Measurements from ENCODE around the gene OS9. TPM values are rescaled to one million over a fixed set of nuclear protein-coding genes. Genes with fewer than 3 reads are reported as not detected.

OS9 gene
- total RNA-seq, 2 donors from 2014 or later: 167 to 213 TPM

- ATAC-seq (peak; percentile 26), DNase-seq (peak in 1 of 4 donors; percentile 38)
- Histone ChIP-seq H3K4me1 (peaks cover 31% of the 10 kb centered on the region), H3K27me3 (peaks cover 11 to 48% of the 10 kb centered on the region in 2 donors), H3K27ac (no peak overlapping the region), H3K4me3 (no peak overlapping the region), H3K36me3 (replicated peaks in 1 of 2; ENCODE audit: insufficient read depth in 1 of 2, low read depth in 2 of 2) (no peaks in the 10 kb centered on the region), H3K9me3 (no peaks in the 10 kb centered on the region)
- 15% methylated on average over 72 of the region's 110 CpGs; no CpG with 5 or more reads in 1 of the 2 donors for WGBS, 2 donors
- intact Hi-C loops (cut with DNase I): no loop called here
- TF ChIP-seq POLR2A (IDR thresholded peaks at IDR 0.05): no peak
- TF ChIP-seq CTCF (IDR thresholded peaks at IDR 0.05): peak in 4 of 7 experiments; percentile 8 to 21 (median 12)
Observed at GRCh38 chr12:57737467-57738460, 43.8 kb downstream of the OS9 start.

GRCh38 chr12:57738661-57739237 lies 44.8 kb downstream of the OS9 start, which contains the start of gene AGAP2:
AGAP2 (minus strand) TSS chr12:57738742; CDS start chr12:57738246, 496 bp downstream.
- no peak within 1 kb of the TSS for H3K27ac ChIP-seq
- peaks cover 31% of the 10 kb centered on the region for H3K4me1 ChIP-seq
- peaks cover 11 to 48% of the 10 kb centered on the region in 2 donors for H3K27me3 ChIP-seq
- ATAC-seq: no peak
- no peaks in the 10 kb centered on the region for H3K9me3 ChIP-seq
- no peak for TF ChIP-seq POLR2A (IDR thresholded peaks at IDR 0.05)
- no peak for TF ChIP-seq CTCF (IDR thresholded peaks at IDR 0.05)
- H3K4me3 ChIP-seq: no peak within 1 kb of the TSS
- intact Hi-C loops (cut with DNase I): no loop called here
- H3K36me3 ChIP-seq (replicated peaks in 1 of 2; ENCODE audit: insufficient read depth in 1 of 2, low read depth in 2 of 2): no peaks in the 10 kb centered on the region
- no peak for DNase-seq
- 4 to 21% methylated on average over 32 to 34 of the region's 36 CpGs for WGBS, 2 donors

GRCh38 chr12:57739387-57739786 lies 45.5 kb downstream of the OS9 start:
- ATAC-seq (no peak), DNase-seq (no peak)
- peaks cover 11 to 48% of the 10 kb centered on the region in 2 donors for H3K27me3 ChIP-seq
- H3K4me3 ChIP-seq: no peak overlapping the region
- 18 to 24% methylated on average over 7 of the region's 7 CpGs for WGBS, 2 donors
- intact Hi-C loops (cut with DNase I): no loop called here
- no peaks in the 10 kb centered on the region for H3K36me3 ChIP-seq (replicated peaks in 1 of 2; ENCODE audit: insufficient read depth in 1 of 2, low read depth in 2 of 2)
- H3K4me1 ChIP-seq: peaks cover 36% of the 10 kb centered on the region
- H3K27ac ChIP-seq: no peak overlapping the region
- TF ChIP-seq CTCF (IDR thresholded peaks at IDR 0.05) (no peak), POLR2A (IDR thresholded peaks at IDR 0.05) (no peak)
- H3K9me3 ChIP-seq: no peaks in the 10 kb centered on the region

- no peaks in the 10 kb centered on the region for H3K9me3 ChIP-seq
- TF ChIP-seq CTCF (IDR thresholded peaks at IDR 0.05): no peak
- TF ChIP-seq POLR2A (IDR thresholded peaks at IDR 0.05): no peak
- ATAC-seq (no peak), DNase-seq (no peak)
- H3K27ac ChIP-seq: no peak overlapping the region
- WGBS, 2 donors: 40 to 46% methylated on average over 4 to 10 of the region's 10 CpGs
- H3K36me3 ChIP-seq (replicated peaks in 1 of 2; ENCODE audit: insufficient read depth in 1 of 2, low read depth in 2 of 2): no peaks in the 10 kb centered on the region
- H3K27me3 ChIP-seq: peaks cover 11 to 46% of the 10 kb centered on the region in 2 donors
- no peak overlapping the region for H3K4me3 ChIP-seq
- peaks cover 38% of the 10 kb centered on the region for H3K4me1 ChIP-seq
- intact Hi-C loops (cut with DNase I): no loop called here
Observed at GRCh38 chr12:57739914-57740538, 46.1 kb downstream of the OS9 start.

Data from body of pancreas (tissue), 4 donors.